ENCODE measurements around the gene RGS14. TPM values are rescaled to one million over a fixed set of nuclear protein-coding genes. Genes with fewer than 3 reads are reported as not detected.

RGS14 gene
- total and polyA plus RNA-seq, 12 donors, result 2.2 to 9.6 (median 4.1) TPM

- Histone ChIP-seq H3K36me3 (peaks cover 0 to 5% (median 0%) of the 10 kb centered on the region in 9 donors), H3K27me3 (no peaks in the 10 kb centered on the region), H3K4me1 (peaks cover 0 to 86% (median 39%) of the 10 kb centered on the region in 9 donors), H3K4me3 (no peak overlapping the region), H3K9me3 (no peaks in the 10 kb centered on the region), H3K27ac (peak overlapping the region in 1 of 10 donors; percentile 74)
- no peak for DNase-seq
- 58 to 65% methylated on average over 8 of the region's 8 CpGs for WGBS, 2 donors
- intact Hi-C loops (cut with DNase I), result loop anchor here in 2 of 10 donors (10.0 kb wide), 2 partner anchors 47 to 247 kb away; partner anchors contain the start of gene MXD3 (in 1 of the 2)
- ATAC-seq, result no peak
- TF ChIP-seq CTCF (IDR thresholded peaks at IDR 0.05), result no peak
Observed at GRCh38 chr5:177362292-177362609, 4.5 kb downstream of the RGS14 start.

DNA sequence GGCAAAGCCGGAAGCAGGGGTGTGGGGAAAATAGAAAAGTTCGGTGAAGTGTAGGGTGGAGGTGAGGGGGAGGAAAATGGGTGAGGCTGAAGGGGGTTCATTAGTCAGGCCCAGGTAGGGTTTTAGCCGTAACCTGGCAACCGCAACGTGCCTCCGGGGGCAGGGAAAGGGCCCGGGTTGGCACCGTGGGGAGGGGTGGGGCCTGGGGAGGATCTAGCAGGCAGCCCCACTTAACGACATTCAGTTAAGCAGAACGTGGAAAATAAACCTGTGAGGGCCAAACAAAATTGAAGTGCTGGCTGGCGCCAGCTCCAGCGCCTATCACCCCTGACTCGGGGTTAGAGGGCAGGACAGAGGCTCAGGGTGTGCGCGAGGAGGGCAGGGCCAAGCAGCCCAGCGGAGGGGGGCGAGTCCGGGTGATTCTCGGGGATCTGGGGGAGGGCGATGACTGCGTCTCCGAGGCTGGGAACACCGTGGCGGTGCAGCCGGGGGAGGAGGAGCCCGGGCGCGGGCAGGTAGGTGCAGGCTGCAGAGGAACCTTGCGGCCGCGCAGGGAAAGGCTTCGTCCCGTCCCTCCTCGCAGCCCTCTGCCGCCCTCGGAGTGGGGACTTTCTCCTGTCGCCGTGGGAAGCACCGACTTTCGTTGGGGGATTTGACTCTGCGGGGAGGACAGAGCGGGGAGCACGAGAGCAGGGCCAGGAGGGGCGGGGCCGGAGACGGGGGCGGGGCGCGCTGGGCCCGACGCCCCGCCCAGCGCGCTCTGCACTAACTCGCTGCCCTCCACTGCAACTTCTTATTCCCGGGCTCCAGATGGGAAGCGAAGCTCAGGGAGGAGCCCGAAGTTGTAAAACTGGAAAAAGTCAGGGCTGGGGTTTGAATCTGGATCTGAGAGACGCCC lies 5.1 kb downstream of the RGS14 start:
- Histone ChIP-seq H3K27ac (peak overlapping the region in 1 of 10 donors; percentile 74), H3K4me1 (peaks cover 3 to 86% (median 43%) of the 10 kb centered on the region in 9 donors), H3K27me3 (no peaks in the 10 kb centered on the region), H3K4me3 (peak overlapping the region; percentile 9 to 55 (median 44)), H3K9me3 (no peaks in the 10 kb centered on the region), H3K36me3 (peaks cover 0 to 11% (median 0%) of the 10 kb centered on the region in 9 donors)
- ATAC-seq (peak; percentile 32 to 55 (median 47)), DNase-seq (peak; percentile 41 to 68)
- intact Hi-C loops (cut with DNase I), result loop anchor here in 2 of 10 donors (10.0 kb wide), 2 partner anchors 48 to 248 kb away; partner anchors contain the start of gene MXD3 (in 1 of the 2)
- TF ChIP-seq CTCF (IDR thresholded peaks at IDR 0.05), result no peak
- 12% methylated on average over 58 to 59 of the region's 59 CpGs for WGBS, 2 donors

DNA sequence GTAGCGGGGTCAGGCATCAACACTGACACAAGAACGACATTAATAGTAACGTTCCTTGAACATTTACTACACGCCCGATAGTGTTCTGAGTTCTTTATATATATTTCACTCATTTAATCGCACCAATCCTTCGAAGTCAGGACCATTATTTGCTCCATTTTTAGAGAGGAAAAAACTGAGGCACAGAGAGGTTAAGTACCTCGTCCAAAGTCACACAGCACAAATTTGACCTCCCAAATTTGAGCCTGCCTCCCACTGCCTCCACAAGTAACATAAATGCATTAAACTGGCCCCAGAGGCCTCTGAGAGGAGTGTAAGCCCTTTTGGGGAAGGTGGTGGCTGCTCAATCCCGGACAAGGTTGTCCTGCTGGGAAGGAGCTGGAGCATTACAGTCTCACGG lies 5.8 kb downstream of the RGS14 start:
- H3K9me3 ChIP-seq, result no peaks in the 10 kb centered on the region
- no peak for TF ChIP-seq CTCF (IDR thresholded peaks at IDR 0.05)
- no peak for DNase-seq
- H3K36me3 ChIP-seq, result peaks cover 0 to 18% (median 0%) of the 10 kb centered on the region in 9 donors
- intact Hi-C loops (cut with DNase I), result loop anchor here in 2 of 10 donors (10.0 kb wide), 2 partner anchors 49 to 249 kb away; partner anchors contain the start of gene MXD3 (in 1 of the 2)
- no peak overlapping the region for H3K27ac ChIP-seq
- peak overlapping the region in 9 of 10 donors; percentile 23 to 55 (median 47) for H3K4me3 ChIP-seq
- WGBS, 2 donors, result 39 to 44% methylated on average over 10 of the region's 10 CpGs
- ATAC-seq, result no peak
- peaks cover 3 to 79% (median 40%) of the 10 kb centered on the region in 9 donors for H3K4me1 ChIP-seq
- no peaks in the 10 kb centered on the region for H3K27me3 ChIP-seq

GRCh38 chr5:177364159-177364962 lies 6.6 kb downstream of the RGS14 start:
- intact Hi-C loops (cut with DNase I), result loop anchor here in 2 of 10 donors (10.0 kb wide), 2 partner anchors 50 to 250 kb away; partner anchors contain the start of gene MXD3 (in 1 of the 2)
- DNase-seq (no peak), ATAC-seq (no peak)
- peaks cover 0 to 26% (median 0%) of the 10 kb centered on the region in 9 donors for H3K36me3 ChIP-seq
- H3K4me1 ChIP-seq, result peaks cover 3 to 77% (median 34%) of the 10 kb centered on the region in 9 donors
- H3K4me3 ChIP-seq, result no peak overlapping the region
- TF ChIP-seq CTCF (IDR thresholded peaks at IDR 0.05), result no peak
- WGBS, 2 donors, result 78 to 82% methylated on average over 11 of the region's 11 CpGs
- no peak overlapping the region for H3K27ac ChIP-seq
- no peaks in the 10 kb centered on the region for H3K9me3 ChIP-seq
- H3K27me3 ChIP-seq, result no peaks in the 10 kb centered on the region
